Measurements from ENCODE around the gene SLC16A12. TPM values are rescaled to one million over a fixed set of nuclear protein-coding genes. Genes with fewer than 3 reads are reported as not detected.
"Not testable (repeated sequence)": the region's sequence is repeated elsewhere in the genome, so short reads cannot be mapped to it uniquely, and the experiment has no call there.

SLC16A12 gene
- total and polyA plus RNA-seq, 11 donors = 1.7 to 6.6 (median 2.9) TPM

- DNase-seq = no peak
- Histone ChIP-seq H3K27me3 (no peaks in the 10 kb centered on the region), H3K27ac (no peak overlapping the region), H3K4me3 (no peak overlapping the region), H3K4me1 (peaks cover 0 to 20% (median 12%) of the 10 kb centered on the region in 12 donors), H3K36me3 (no peaks in the 10 kb centered on the region), H3K9me3 (no peaks in the 10 kb centered on the region)
- no peak for TF ChIP-seq POLR2A (IDR thresholded peaks at IDR 0.05)
- no peak for TF ChIP-seq CTCF (IDR thresholded peaks at IDR 0.05)
- ATAC-seq = no peak
- 66 to 90% (median 83%) methylated on average over 1 of the region's 1 CpG for WGBS, 4 donors
- intact Hi-C loops (cut with DNase I) = no loop called here
These were observed 80.6 kb downstream of the SLC16A12 start for GRCh38 chr10:89454561-89455347.

- H3K4me1 ChIP-seq = peaks cover 0 to 4% (median 0%) of the 10 kb centered on the region in 12 donors
- H3K27ac ChIP-seq = no peak overlapping the region
- no peaks in the 10 kb centered on the region for H3K27me3 ChIP-seq
- ATAC-seq = no peak
- H3K4me3 ChIP-seq = no peak overlapping the region
- H3K36me3 ChIP-seq = no peaks in the 10 kb centered on the region
- H3K9me3 ChIP-seq = no peaks in the 10 kb centered on the region
- intact Hi-C loops (cut with DNase I) = no loop called here
- 51 to 73% (median 59%) methylated on average over 1 of the region's 1 CpG for WGBS, 4 donors
- no peak for TF ChIP-seq CTCF (IDR thresholded peaks at IDR 0.05)
- no peak for TF ChIP-seq POLR2A (IDR thresholded peaks at IDR 0.05)
- no peak for DNase-seq
These were observed 83.2 kb downstream of the SLC16A12 start for GRCh38 chr10:89452193-89452592.

GRCh38 chr10:89450901-89451300, 84.5 kb downstream of the SLC16A12 start:
- TF ChIP-seq POLR2A (IDR thresholded peaks at IDR 0.05) = no peak
- no peak for TF ChIP-seq CTCF (IDR thresholded peaks at IDR 0.05)
- intact Hi-C loops (cut with DNase I) = no loop called here
- Histone ChIP-seq H3K9me3 (peaks cover 0 to 8% (median 0%) of the 10 kb centered on the region in 12 donors), H3K27me3 (no peaks in the 10 kb centered on the region), H3K4me3 (no peak overlapping the region), H3K27ac (no peak overlapping the region), H3K4me1 (peaks cover 0 to 1% (median 0%) of the 10 kb centered on the region in 12 donors), H3K36me3 (no peaks in the 10 kb centered on the region)
- DNase-seq (no peak), ATAC-seq (no peak)
- WGBS, 4 donors = 41 to 61% (median 46%) methylated on average over 2 of the region's 2 CpGs

- ATAC-seq; H3K36me3 ChIP-seq; H3K27me3 ChIP-seq; DNase-seq; H3K27ac ChIP-seq; H3K4me3 ChIP-seq; H3K9me3 ChIP-seq; H3K4me1 ChIP-seq; intact Hi-C loops (cut with DNase I): not testable (repeated sequence)
- 91 to 97% (median 95%) methylated on average over 7 of the region's 7 CpGs for WGBS, 4 donors
These were observed 90.6 kb downstream of the SLC16A12 start for GRCh38 chr10:89444819-89445218.
